Melanocyte of skin (primary cell): ENCODE measurements around the gene MINAR2. TPM values are rescaled to one million over a fixed set of nuclear protein-coding genes. Genes with fewer than 3 reads are reported as not detected.

ENCODE experiments used
- total RNA-seq, 2 donors: library from RNA; depleted of rRNA; stranded (reverse); fragments of >200 nt; gene quantifications; 2 replicates each; pipeline ENCODE4 v1.2.3, GENCODE V29; 2012

Gene MINAR2
- total RNA-seq = not detected

GRCh38 chr5:129747572-129748407 is at the start of gene MINAR2:
MINAR2 (plus strand) TSS chr5:129748094; CDS start chr5:129748191, 97 bp downstream.

Other genes starting within 250 kb of the MINAR2 start
- gene CHSY3, start 156.4 kb downstream of the MINAR2 start, total RNA-seq = 10 to 100 TPM; 11.7 to 15.0 TPM